ENCODE results near the gene PCDHGA1.

GRCh38 chr5:141524604-141525597, 194.6 kb downstream of the PCDHGA1 start:
- peak; percentile 98 for TF ChIP-seq CTCF (IDR thresholded peaks at IDR 0.05; ENCODE audit: low read depth, low read length)
- no peak for TF ChIP-seq EZH2phosphoT487 (IDR thresholded peaks at IDR 0.05; ENCODE audit: low read depth)
